Activated CD8-positive, alpha-beta memory T cell treated with anti-CD3 and anti-CD28 coated beads, Interleukin-2, amount 10 ng/mL, durations not matched to agents 7 days and 5 days (primary cell): ENCODE data around the gene NFIB. TPM values are rescaled to one million over a fixed set of nuclear protein-coding genes. Genes with fewer than 3 reads are reported as not detected.
A peak's percentile ranks its signal among the peaks of the same experiment; 100 is the strongest.

Source experiments
- ATAC-seq: fragments of 150-1000 bp; cut with Tn5 transposase; one replicate; pipeline ENCODE4 v1.10.0; 2021; ENCODE audit warnings: moderate library complexity
- CTCF ChIA-PET: fragments of 350-600 bp; sonication (Branson Sonifier 250); formaldehyde crosslinking; loops from one replicate; lab custom pipeline; 2021; ENCODE audit warnings: antibody characterized with exemption; lab: Charles Lee
- DNase-seq: peaks from one replicate; pipeline ENCODE4 v3.0.0-alpha.2; 2020
- H3K27ac Mint-ChIP-seq: one replicate; pipeline ENCODE4 v1.8.0; 2021; ENCODE audit warnings: mild to moderate bottlenecking, mixed read lengths
- H3K27me3 Mint-ChIP-seq: one replicate; pipeline ENCODE4 v1.8.0; 2021; ENCODE audit warnings: mixed read lengths
- H3K36me3 Mint-ChIP-seq: one replicate; pipeline ENCODE4 v1.8.0; 2021; ENCODE audit warnings: mild to moderate bottlenecking, mixed read lengths
- H3K4me1 Mint-ChIP-seq: one replicate; pipeline ENCODE4 v1.8.0; 2021; ENCODE audit warnings: mixed read lengths
- H3K4me3 Mint-ChIP-seq: one replicate; pipeline ENCODE4 v1.8.0; 2021; ENCODE audit warnings: mild to moderate bottlenecking, moderate library complexity, mixed read lengths
- H3K9me3 Mint-ChIP-seq: one replicate; pipeline ENCODE4 v1.8.0; 2022; ENCODE audit warnings: low read depth, mixed read lengths
- total RNA-seq, 2 experiments: library from RNA; stranded (reverse); gene quantifications; one replicate each; pipeline ENCODE4 v1.2.3, GENCODE V29; 2021

NFIB gene
- not detected for total RNA-seq

DNA sequence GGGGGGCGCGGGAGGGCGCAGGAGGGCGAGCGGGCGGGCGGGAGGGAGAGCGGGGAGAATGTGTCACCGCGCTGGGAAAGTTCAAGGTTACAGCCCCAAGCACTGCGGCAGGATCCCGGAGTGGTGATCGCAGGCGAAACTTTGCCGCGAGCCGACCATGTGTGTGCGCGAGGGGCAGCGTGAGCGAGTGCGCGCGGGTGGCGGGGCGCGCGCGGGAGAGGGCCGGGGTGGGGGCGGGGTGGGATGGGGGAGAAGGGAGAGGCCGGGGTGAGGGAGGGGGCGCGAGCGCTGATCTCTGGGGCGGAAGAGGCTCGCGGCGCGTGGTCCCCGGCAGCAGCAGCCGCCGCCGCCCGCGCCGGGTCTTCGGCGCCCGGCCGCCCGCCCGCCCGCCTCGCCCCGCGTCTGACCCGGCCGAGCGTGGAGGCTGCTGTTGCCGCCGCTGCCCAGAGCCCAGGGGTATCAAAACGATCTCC, at the start of gene NFIB:
Gene NFIB, minus strand, starts transcription at position 191 of the 473 bp plus-strand sequence. CDS start 630 bp downstream, outside the sequence.
- Mint-ChIP-seq H3K36me3 (peaks cover 3% of the 10 kb centered on the region), H3K9me3 (no peaks in the 10 kb centered on the region), H3K4me3 (peak within 1 kb of the TSS; percentile 60), H3K27ac (peak within 1 kb of the TSS; percentile 52), H3K4me1 (peaks cover 19% of the 10 kb centered on the region), H3K27me3 (peaks cover 74% of the 10 kb centered on the region)
- DNase-seq = no peak
- ATAC-seq = no peak
- CTCF ChIA-PET = no interaction called here

DNA sequence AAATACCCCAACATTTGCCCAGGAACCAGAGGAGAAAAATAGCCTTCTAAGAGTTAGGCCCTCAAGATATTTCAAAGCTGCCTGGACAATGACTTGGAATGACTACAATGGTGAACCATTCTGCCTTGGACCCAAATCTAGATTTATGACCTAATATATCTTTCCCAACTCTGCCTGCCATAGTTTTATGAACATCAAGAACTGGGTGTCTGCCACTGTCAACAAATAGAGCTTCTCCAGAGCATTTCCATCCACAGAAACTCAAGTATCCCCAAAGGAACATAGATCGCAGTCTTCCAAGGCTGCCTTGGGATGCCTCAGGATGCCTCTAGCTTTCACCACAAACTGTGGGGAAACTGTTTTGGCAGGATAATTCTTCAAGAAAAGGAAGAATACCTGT, 48.2 kb upstream of the NFIB start:
- Mint-ChIP-seq H3K27ac (no peak overlapping the region), H3K36me3 (no peaks in the 10 kb centered on the region), H3K27me3 (peaks cover 10% of the 10 kb centered on the region), H3K4me3 (no peak overlapping the region), H3K9me3 (peaks cover 3% of the 10 kb centered on the region), H3K4me1 (no peaks in the 10 kb centered on the region)
- no peak for ATAC-seq
- CTCF ChIA-PET = interaction anchor here (1.0 kb wide), 2 partner anchors 8 kb away, joined by 3 read pairs; no protein-coding TSS in a partner anchor
- DNase-seq = no peak

GRCh38 chr9:14361074-14361473, 47.1 kb upstream of the NFIB start:
- no peak overlapping the region for H3K27ac Mint-ChIP-seq
- no peaks in the 10 kb centered on the region for H3K4me1 Mint-ChIP-seq
- ATAC-seq (no peak), DNase-seq (no peak)
- H3K27me3 Mint-ChIP-seq = peaks cover 7% of the 10 kb centered on the region
- H3K4me3 Mint-ChIP-seq = no peak overlapping the region
- H3K36me3 Mint-ChIP-seq = no peaks in the 10 kb centered on the region
- H3K9me3 Mint-ChIP-seq = no peaks in the 10 kb centered on the region
- CTCF ChIA-PET = interaction anchor here (1.0 kb wide), 1 partner anchor 7 kb away, joined by 3 read pairs; no protein-coding TSS in a partner anchor

- H3K36me3 Mint-ChIP-seq = no peaks in the 10 kb centered on the region
- DNase-seq = no peak
- H3K4me3 Mint-ChIP-seq = no peak overlapping the region
- no peaks in the 10 kb centered on the region for H3K9me3 Mint-ChIP-seq
- no peaks in the 10 kb centered on the region for H3K4me1 Mint-ChIP-seq
- peaks cover 2% of the 10 kb centered on the region for H3K27me3 Mint-ChIP-seq
- CTCF ChIA-PET = no interaction called here
- no peak for ATAC-seq
- no peak overlapping the region for H3K27ac Mint-ChIP-seq
Observed at GRCh38 chr9:14358523-14358922, 44.6 kb upstream of the NFIB start.

GRCh38 chr9:14356351-14357265, 42.7 kb upstream of the NFIB start:
- CTCF ChIA-PET = no interaction called here
- ATAC-seq (no peak), DNase-seq (no peak)
- Mint-ChIP-seq H3K36me3 (no peaks in the 10 kb centered on the region), H3K27me3 (peaks cover 9% of the 10 kb centered on the region), H3K9me3 (no peaks in the 10 kb centered on the region), H3K27ac (no peak overlapping the region), H3K4me3 (no peak overlapping the region), H3K4me1 (no peaks in the 10 kb centered on the region)

GRCh38 chr9:14354201-14354600, 40.3 kb upstream of the NFIB start:
- H3K27ac Mint-ChIP-seq = no peak overlapping the region
- peaks cover 1% of the 10 kb centered on the region for H3K36me3 Mint-ChIP-seq
- H3K27me3 Mint-ChIP-seq = peaks cover 9% of the 10 kb centered on the region
- no peak for ATAC-seq
- H3K9me3 Mint-ChIP-seq = no peaks in the 10 kb centered on the region
- DNase-seq = no peak
- no peak overlapping the region for H3K4me3 Mint-ChIP-seq
- CTCF ChIA-PET = interaction anchor here (0.7 to 3.9 kb wide), 10 partner anchors 7 to 1306 kb away, joined by 3 to 24 read pairs (median 4); no protein-coding TSS in a partner anchor
- no peaks in the 10 kb centered on the region for H3K4me1 Mint-ChIP-seq

DNA sequence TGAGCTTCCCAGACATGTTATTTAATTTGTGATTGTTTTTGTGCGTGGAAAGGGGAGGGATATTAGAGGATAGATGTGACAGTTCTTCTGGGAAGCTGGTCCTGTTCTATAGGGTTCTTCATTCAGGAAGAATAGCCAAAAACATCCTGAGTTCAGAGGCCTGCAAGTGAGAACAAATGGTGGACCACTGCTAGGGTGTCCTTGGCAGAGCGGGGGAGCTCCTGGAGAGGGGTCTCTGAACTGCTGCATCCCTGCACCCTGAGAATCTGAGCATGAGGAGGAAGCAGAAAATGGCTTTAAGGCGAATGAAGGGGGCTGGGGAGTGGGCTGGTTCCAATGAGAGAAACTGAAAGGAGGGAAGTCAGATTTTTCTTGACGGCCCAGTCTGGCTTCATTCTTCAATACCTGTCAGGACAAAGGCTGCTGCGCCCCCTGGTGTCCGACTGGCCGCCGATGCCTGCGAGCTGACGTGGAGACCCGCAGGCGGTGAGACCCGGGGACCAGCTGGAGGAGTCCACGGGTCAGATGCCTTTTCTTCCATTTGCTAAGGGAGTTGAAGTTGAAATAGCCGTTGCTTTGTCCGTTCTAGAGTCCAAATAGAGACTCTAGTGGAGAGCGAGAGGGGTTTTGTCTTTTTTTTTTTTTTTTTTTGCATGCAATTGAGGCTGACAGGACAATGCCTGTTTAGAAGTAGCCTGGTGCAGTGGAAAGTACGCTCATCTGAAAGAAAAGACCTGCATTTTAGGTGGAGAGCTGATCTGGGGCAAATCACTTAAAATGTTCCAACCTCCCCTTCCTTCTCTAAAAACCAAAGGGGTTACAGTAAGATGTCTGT, 39.5 kb upstream of the NFIB start:
- H3K27me3 Mint-ChIP-seq = peaks cover 9% of the 10 kb centered on the region
- no peaks in the 10 kb centered on the region for H3K9me3 Mint-ChIP-seq
- no peak overlapping the region for H3K4me3 Mint-ChIP-seq
- ATAC-seq (peak; percentile 75), DNase-seq (peak; percentile 84)
- no peak overlapping the region for H3K27ac Mint-ChIP-seq
- H3K4me1 Mint-ChIP-seq = no peaks in the 10 kb centered on the region
- CTCF ChIA-PET = interaction anchor here (0.6 to 3.9 kb wide), 15 partner anchors 8 to 1305 kb away, joined by 3 to 24 read pairs (median 3); no protein-coding TSS in a partner anchor
- H3K36me3 Mint-ChIP-seq = peaks cover 4% of the 10 kb centered on the region

- H3K4me1 Mint-ChIP-seq = peaks cover 2% of the 10 kb centered on the region
- H3K9me3 Mint-ChIP-seq = no peaks in the 10 kb centered on the region
- H3K27ac Mint-ChIP-seq = no peak overlapping the region
- DNase-seq (no peak), ATAC-seq (no peak)
- peaks cover 9% of the 10 kb centered on the region for H3K27me3 Mint-ChIP-seq
- CTCF ChIA-PET = interaction anchor here (3.9 kb wide), 1 partner anchor 924 kb away, joined by 24 read pairs; no protein-coding TSS in a partner anchor
- peaks cover 4% of the 10 kb centered on the region for H3K36me3 Mint-ChIP-seq
- H3K4me3 Mint-ChIP-seq = no peak overlapping the region
Observed at GRCh38 chr9:14352503-14352902, 38.6 kb upstream of the NFIB start.

- H3K4me3 Mint-ChIP-seq = no peak overlapping the region
- H3K4me1 Mint-ChIP-seq = peaks cover 2% of the 10 kb centered on the region
- ATAC-seq = no peak
- H3K27me3 Mint-ChIP-seq = peaks cover 9% of the 10 kb centered on the region
- no peak overlapping the region for H3K27ac Mint-ChIP-seq
- CTCF ChIA-PET = interaction anchor here (3.9 kb wide), 1 partner anchor 923 kb away, joined by 24 read pairs; no protein-coding TSS in a partner anchor
- no peaks in the 10 kb centered on the region for H3K9me3 Mint-ChIP-seq
- DNase-seq = no peak
- H3K36me3 Mint-ChIP-seq = peaks cover 4% of the 10 kb centered on the region
Observed at GRCh38 chr9:14351221-14351836, 37.4 kb upstream of the NFIB start.

- Mint-ChIP-seq H3K4me1 (peaks cover 2% of the 10 kb centered on the region), H3K36me3 (peaks cover 4% of the 10 kb centered on the region), H3K4me3 (no peak overlapping the region), H3K9me3 (no peaks in the 10 kb centered on the region), H3K27ac (no peak overlapping the region), H3K27me3 (peaks cover 9% of the 10 kb centered on the region)
- DNase-seq (no peak), ATAC-seq (no peak)
- CTCF ChIA-PET = interaction anchor here (3.9 kb wide), 1 partner anchor 922 kb away, joined by 24 read pairs; no protein-coding TSS in a partner anchor
Observed at GRCh38 chr9:14350754-14351153, 36.8 kb upstream of the NFIB start.

DNA sequence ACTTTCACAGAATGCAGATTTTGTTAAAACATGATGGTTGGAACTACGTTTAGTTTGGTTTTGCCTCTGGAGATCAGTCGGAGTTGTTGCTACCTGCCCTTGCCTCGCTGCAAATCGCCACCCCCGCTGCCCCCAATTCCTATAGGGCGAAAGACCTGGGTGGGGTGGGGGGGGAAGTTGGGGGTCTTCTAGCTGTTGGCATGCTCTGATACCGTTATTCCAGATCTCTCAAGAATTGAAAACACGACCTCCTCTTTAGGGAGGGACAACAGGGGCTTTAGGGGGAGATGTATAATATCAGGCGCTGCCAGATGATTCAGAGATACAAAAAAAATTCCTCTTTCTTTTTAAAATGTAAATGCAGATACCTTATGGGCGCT, 36.4 kb upstream of the NFIB start:
- Mint-ChIP-seq H3K9me3 (no peaks in the 10 kb centered on the region), H3K4me3 (no peak overlapping the region), H3K36me3 (peaks cover 4% of the 10 kb centered on the region), H3K4me1 (peaks cover 2% of the 10 kb centered on the region), H3K27me3 (peaks cover 9% of the 10 kb centered on the region), H3K27ac (no peak overlapping the region)
- CTCF ChIA-PET = no interaction called here
- DNase-seq (no peak), ATAC-seq (no peak)

DNA sequence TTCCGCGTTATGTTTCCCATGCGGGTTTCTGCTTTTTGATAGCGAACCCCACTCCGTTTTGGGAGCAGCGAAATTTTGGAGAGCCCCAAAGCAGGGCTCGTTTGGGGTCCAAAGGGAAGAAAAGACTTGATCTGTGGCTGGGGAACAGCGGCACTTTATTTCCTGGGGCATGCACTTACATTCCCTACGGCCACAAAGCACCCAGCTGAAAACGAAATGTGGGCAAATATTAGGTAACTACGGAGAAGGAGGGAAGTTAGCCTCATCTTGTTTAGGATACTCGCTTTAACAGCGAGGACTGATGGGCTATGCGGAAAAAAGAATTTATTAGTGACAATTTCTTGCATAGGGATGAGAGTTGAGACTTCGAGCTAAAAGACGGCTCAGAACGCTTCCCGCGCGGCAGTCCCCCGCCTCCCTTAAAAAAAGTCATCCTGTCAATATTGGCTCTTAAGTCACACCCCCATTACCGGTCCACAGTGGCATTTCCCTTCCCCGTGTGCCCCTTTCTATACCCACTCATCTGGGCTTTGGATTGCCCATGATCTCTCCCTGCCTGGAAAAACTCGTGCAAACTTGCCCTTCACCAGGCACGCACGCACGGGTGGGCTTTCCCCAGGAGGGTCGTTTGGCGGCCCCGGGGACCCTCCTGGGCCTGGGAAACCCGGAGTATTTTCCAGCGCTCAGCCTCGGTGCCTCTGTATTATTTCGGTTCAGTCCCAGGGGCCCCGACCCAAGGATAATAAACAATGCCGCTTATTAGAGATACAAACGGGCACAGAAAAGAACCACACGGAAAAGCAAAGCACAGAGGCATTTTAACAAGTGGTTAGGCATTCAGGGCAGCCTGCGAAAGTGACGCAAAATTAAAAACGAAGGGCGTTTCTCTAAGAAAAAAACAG, 35.8 kb upstream of the NFIB start:
- no peak overlapping the region for H3K27ac Mint-ChIP-seq
- peaks cover 9% of the 10 kb centered on the region for H3K27me3 Mint-ChIP-seq
- ATAC-seq (no peak), DNase-seq (no peak)
- H3K36me3 Mint-ChIP-seq = peaks cover 4% of the 10 kb centered on the region
- CTCF ChIA-PET = no interaction called here
- no peak overlapping the region for H3K4me3 Mint-ChIP-seq
- H3K9me3 Mint-ChIP-seq = no peaks in the 10 kb centered on the region
- H3K4me1 Mint-ChIP-seq = peaks cover 2% of the 10 kb centered on the region
